ENCODE measurements around the gene FALEC. TPM values are rescaled to one million over a fixed set of nuclear protein-coding genes. Genes with fewer than 3 reads are reported as not detected.

FALEC gene
- total RNA-seq, 6 experiments from 2014 or later, result 0.43 to 0.59 TPM; not detected in 4

GRCh38 chr1:150574260-150575071, 58.9 kb downstream of the FALEC start:
- H3K27me3 Mint-ChIP-seq (ENCODE audit: insufficient read depth), result peaks cover 94% of the 10 kb centered on the region
- H3K27ac Mint-ChIP-seq, result peak overlapping the region; percentile 96
- H3K4me3 Mint-ChIP-seq, result peak overlapping the region; percentile 96
- peaks cover 61% of the 10 kb centered on the region for H3K4me1 Mint-ChIP-seq (ENCODE audit: low read depth)
- H3K9me3 Mint-ChIP-seq, result peaks cover 52% of the 10 kb centered on the region
- no peak for DNase-seq
- TF ChIP-seq CTCF (IDR thresholded peaks at IDR 0.05), result no peak
- peaks cover 88% of the 10 kb centered on the region for H3K36me3 Mint-ChIP-seq (ENCODE audit: low read depth)

- Mint-ChIP-seq H3K36me3 (ENCODE audit: low read depth) (peaks cover 82% of the 10 kb centered on the region), H3K4me3 (peak overlapping the region; percentile 96), H3K27me3 (ENCODE audit: insufficient read depth) (peaks cover 88% of the 10 kb centered on the region), H3K4me1 (ENCODE audit: low read depth) (peaks cover 59% of the 10 kb centered on the region), H3K9me3 (peaks cover 46% of the 10 kb centered on the region), H3K27ac (peak overlapping the region; percentile 96)
- no peak for DNase-seq
- no peak for TF ChIP-seq CTCF (IDR thresholded peaks at IDR 0.05)
Measured at GRCh38 chr1:150575072-150575489, 59.5 kb downstream of the FALEC start.

- TF ChIP-seq CTCF (IDR thresholded peaks at IDR 0.05), result no peak
- H3K4me1 Mint-ChIP-seq (ENCODE audit: low read depth), result peaks cover 59% of the 10 kb centered on the region
- H3K27me3 Mint-ChIP-seq (ENCODE audit: insufficient read depth), result peaks cover 86% of the 10 kb centered on the region
- no peak for DNase-seq
- peak overlapping the region; percentile 96 for H3K27ac Mint-ChIP-seq
- peaks cover 39% of the 10 kb centered on the region for H3K9me3 Mint-ChIP-seq
- H3K4me3 Mint-ChIP-seq, result peak overlapping the region; percentile 96
- peaks cover 75% of the 10 kb centered on the region for H3K36me3 Mint-ChIP-seq (ENCODE audit: low read depth)
Measured at GRCh38 chr1:150575518-150576366, 60.2 kb downstream of the FALEC start.

- H3K4me3 Mint-ChIP-seq, result peak overlapping the region; percentile 96
- no peak for TF ChIP-seq CTCF (IDR thresholded peaks at IDR 0.05)
- H3K27me3 Mint-ChIP-seq (ENCODE audit: insufficient read depth), result peaks cover 80% of the 10 kb centered on the region
- peak overlapping the region; percentile 96 for H3K27ac Mint-ChIP-seq
- H3K9me3 Mint-ChIP-seq, result peaks cover 33% of the 10 kb centered on the region
- H3K36me3 Mint-ChIP-seq (ENCODE audit: low read depth), result peaks cover 70% of the 10 kb centered on the region
- no peak for DNase-seq
- peaks cover 58% of the 10 kb centered on the region for H3K4me1 Mint-ChIP-seq (ENCODE audit: low read depth)
Measured at GRCh38 chr1:150576367-150576711, 60.8 kb downstream of the FALEC start.

- Mint-ChIP-seq H3K4me3 (peak overlapping the region; percentile 96), H3K4me1 (ENCODE audit: low read depth) (peaks cover 57% of the 10 kb centered on the region), H3K27me3 (ENCODE audit: insufficient read depth) (peaks cover 74% of the 10 kb centered on the region), H3K27ac (peak overlapping the region; percentile 96), H3K9me3 (peaks cover 31% of the 10 kb centered on the region), H3K36me3 (ENCODE audit: low read depth) (peaks cover 70% of the 10 kb centered on the region)
- TF ChIP-seq CTCF (IDR thresholded peaks at IDR 0.05), result no peak
- DNase-seq, result no peak
Measured at GRCh38 chr1:150576794-150577556, 61.4 kb downstream of the FALEC start.

Measured in HFFc6 (cell line).